Measurements from ENCODE around the gene TLE4. TPM values are rescaled to one million over a fixed set of nuclear protein-coding genes. Genes with fewer than 3 reads are reported as not detected.

The TLE4 gene
- total RNA-seq, 4 donors from 2014 or later, result 19.3 to 87.5 (median 41.5) TPM

GRCh38 chr9:79672236-79672635 is 100.5 kb downstream of the TLE4 start:
- 81 to 83% methylated on average over 3 of the region's 3 CpGs for WGBS, 2 donors (ENCODE audit: low coverage in 1 of 2)
- no peak overlapping the region for H3K27ac ChIP-seq
- in situ Hi-C loops (cut with MboI; ENCODE audit: low pct_ligation_motif_present in 1 of 4, low pct_unique_long_range_greater_than_20kb in 1 of 4, low sequenced_read_pairs in 3 of 4), result no loop called here

GRCh38 chr9:79672891-79673290 is 101.1 kb downstream of the TLE4 start:
- 83 to 90% methylated on average over 4 of the region's 4 CpGs for WGBS, 2 donors (ENCODE audit: low coverage in 1 of 2)
- no peak overlapping the region for H3K27ac ChIP-seq
- intact Hi-C loops (cut with DNase I; ENCODE audit: low total_unique reads) (no loop called here), in situ Hi-C loops (cut with MboI; ENCODE audit: low pct_ligation_motif_present in 1 of 4, low pct_unique_long_range_greater_than_20kb in 1 of 4, low sequenced_read_pairs in 3 of 4) (no loop called here)
- no peaks in the 10 kb centered on the region for H3K36me3 ChIP-seq
- H3K4me1 ChIP-seq, result no peaks in the 10 kb centered on the region
- H3K27me3 ChIP-seq, result no peaks in the 10 kb centered on the region
- H3K9me3 ChIP-seq, result no peaks in the 10 kb centered on the region
- DNase-seq, result no peak
- TF ChIP-seq CTCF (IDR thresholded peaks at IDR 0.05), result no peak
- no peak for TF ChIP-seq POLR2A (IDR thresholded peaks at IDR 0.05)
- TF ChIP-seq EP300 (IDR thresholded peaks at IDR 0.05; ENCODE audit: low read depth), result no peak
- TF ChIP-seq POLR2AphosphoS5 (IDR thresholded peaks at IDR 0.05), result no peak
- H3K4me3 ChIP-seq, result no peak overlapping the region

More at GRCh38 chr9:79672236-79672635, 100.5 kb downstream of the TLE4 start:
- no peaks in the 10 kb centered on the region for H3K36me3 ChIP-seq
- H3K4me3 ChIP-seq, result no peak overlapping the region
- DNase-seq, result no peak
- TF ChIP-seq EP300 (IDR thresholded peaks at IDR 0.05; ENCODE audit: low read depth) (no peak), POLR2A (IDR thresholded peaks at IDR 0.05) (no peak), CTCF (IDR thresholded peaks at IDR 0.05) (no peak), POLR2AphosphoS5 (IDR thresholded peaks at IDR 0.05) (no peak)
- H3K4me1 ChIP-seq, result no peaks in the 10 kb centered on the region
- H3K27me3 ChIP-seq, result no peaks in the 10 kb centered on the region
- no peaks in the 10 kb centered on the region for H3K9me3 ChIP-seq
- intact Hi-C loops (cut with DNase I; ENCODE audit: low total_unique reads), result no loop called here

- no peaks in the 10 kb centered on the region for H3K9me3 ChIP-seq
- 59 to 70% methylated on average over 2 to 3 of the region's 3 CpGs for WGBS, 2 donors (ENCODE audit: low coverage in 1 of 2)
- intact Hi-C loops (cut with DNase I; ENCODE audit: low total_unique reads) (no loop called here), in situ Hi-C loops (cut with MboI; ENCODE audit: low pct_ligation_motif_present in 1 of 4, low pct_unique_long_range_greater_than_20kb in 1 of 4, low sequenced_read_pairs in 3 of 4) (no loop called here)
- H3K36me3 ChIP-seq, result no peaks in the 10 kb centered on the region
- TF ChIP-seq POLR2A (IDR thresholded peaks at IDR 0.05), result no peak
- no peak for TF ChIP-seq CTCF (IDR thresholded peaks at IDR 0.05)
- no peak for TF ChIP-seq POLR2AphosphoS5 (IDR thresholded peaks at IDR 0.05)
- TF ChIP-seq EP300 (IDR thresholded peaks at IDR 0.05; ENCODE audit: low read depth), result no peak
- H3K27me3 ChIP-seq, result no peaks in the 10 kb centered on the region
- no peak overlapping the region for H3K4me3 ChIP-seq
- no peak overlapping the region for H3K27ac ChIP-seq
- DNase-seq, result no peak
- no peaks in the 10 kb centered on the region for H3K4me1 ChIP-seq
Observed at GRCh38 chr9:79673614-79674013, 101.8 kb downstream of the TLE4 start.

GRCh38 chr9:79674052-79674777 is 102.5 kb downstream of the TLE4 start:
- in situ Hi-C loops (cut with MboI; ENCODE audit: low pct_ligation_motif_present in 1 of 4, low pct_unique_long_range_greater_than_20kb in 1 of 4, low sequenced_read_pairs in 3 of 4), result no loop called here
- no peaks in the 10 kb centered on the region for H3K4me1 ChIP-seq
- no peaks in the 10 kb centered on the region for H3K9me3 ChIP-seq
- TF ChIP-seq CTCF (IDR thresholded peaks at IDR 0.05) (no peak), POLR2AphosphoS5 (IDR thresholded peaks at IDR 0.05) (no peak), POLR2A (IDR thresholded peaks at IDR 0.05) (no peak), EP300 (IDR thresholded peaks at IDR 0.05; ENCODE audit: low read depth) (no peak)
- no peak for DNase-seq
- H3K27ac ChIP-seq, result no peak overlapping the region
- H3K27me3 ChIP-seq, result no peaks in the 10 kb centered on the region
- WGBS, 2 donors (ENCODE audit: low coverage in 1 of 2), result 90 to 93% methylated on average over 3 to 7 of the region's 7 CpGs
- no peak overlapping the region for H3K4me3 ChIP-seq
- intact Hi-C loops (cut with DNase I; ENCODE audit: low total_unique reads), result no loop called here
- H3K36me3 ChIP-seq, result no peaks in the 10 kb centered on the region
